ENCODE results near the gene KAT8. TPM values are rescaled to one million over a fixed set of nuclear protein-coding genes. Genes with fewer than 3 reads are reported as not detected.

Gene KAT8
- total RNA-seq, 1 experiment from 2014 or later = 35.1 TPM

GRCh38 chr16:31113121-31114120 lies 4.0 kb upstream of the KAT8 start:
- CTCF ChIA-PET = interaction anchor here (1.7 kb wide), 1 partner anchor 29 kb away, joined by 5 read pairs; no protein-coding TSS in a partner anchor
- BruUV-seq (replicated peaks) = no TSS peak

DNA sequence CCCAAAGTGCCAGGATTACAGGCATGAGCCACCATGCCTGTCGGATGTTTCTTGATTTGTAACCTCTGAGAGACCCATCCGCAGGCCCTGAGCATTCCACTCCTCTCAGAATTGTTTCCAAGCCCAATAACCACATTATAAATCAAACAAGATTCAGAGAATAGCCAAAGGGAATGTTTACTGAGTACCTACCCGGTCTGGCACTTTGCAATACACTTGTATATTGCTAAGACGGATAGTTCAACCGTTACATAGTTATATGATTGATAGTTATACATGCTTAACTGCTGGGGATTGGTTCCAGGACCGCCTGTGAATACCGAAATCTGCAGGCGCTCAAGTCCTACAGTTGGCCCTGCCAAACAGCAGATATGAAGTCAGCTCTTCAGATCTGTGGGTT lies 3.0 kb upstream of the KAT8 start:
- no peak overlapping the region for H2AFZ ChIP-seq (ENCODE audit: low read length)
- no peak overlapping the region for H3K9ac ChIP-seq (ENCODE audit: low read length)
- H3K4me1 ChIP-seq (ENCODE audit: insufficient read depth, low read length) = peaks cover 21% of the 10 kb centered on the region
- H4K20me1 ChIP-seq (ENCODE audit: low read length) = no peaks in the 10 kb centered on the region; the same call in 1 of the 2 replicates
- DNase-seq = no peak
- no peak for ATAC-seq
- H3K79me2 ChIP-seq (ENCODE audit: low read length) = peaks cover 27% of the 10 kb centered on the region
- ChIA-PET POLR2A (ENCODE audit: unreplicated experiment) (interaction anchor here (0.7 kb wide), 1 partner anchor 607 kb away, joined by 4 read pairs; no protein-coding TSS in a partner anchor), CTCF (interaction anchor here (1.7 kb wide), 1 partner anchor 28 kb away, joined by 5 read pairs; no protein-coding TSS in a partner anchor)
- intact Hi-C loops (cut with micrococcal nuclease) = no loop called here
- H3K9me2 ChIP-seq (replicated peaks; ENCODE audit: low read length) = no peaks in the 10 kb centered on the region
- no peaks in the 10 kb centered on the region for H3K9me3 ChIP-seq (ENCODE audit: low read length)
- H3K27ac ChIP-seq (ENCODE audit: low read length) = no peak overlapping the region
- no peaks in the 10 kb centered on the region for H3F3A ChIP-seq (ENCODE audit: low read length, unreplicated experiment)
- H3K36me3 ChIP-seq (ENCODE audit: low read depth, low read length) = peaks cover 9% of the 10 kb centered on the region; the same call in 1 of the 2 replicates
- TF ChIP-seq, protein P1, sequence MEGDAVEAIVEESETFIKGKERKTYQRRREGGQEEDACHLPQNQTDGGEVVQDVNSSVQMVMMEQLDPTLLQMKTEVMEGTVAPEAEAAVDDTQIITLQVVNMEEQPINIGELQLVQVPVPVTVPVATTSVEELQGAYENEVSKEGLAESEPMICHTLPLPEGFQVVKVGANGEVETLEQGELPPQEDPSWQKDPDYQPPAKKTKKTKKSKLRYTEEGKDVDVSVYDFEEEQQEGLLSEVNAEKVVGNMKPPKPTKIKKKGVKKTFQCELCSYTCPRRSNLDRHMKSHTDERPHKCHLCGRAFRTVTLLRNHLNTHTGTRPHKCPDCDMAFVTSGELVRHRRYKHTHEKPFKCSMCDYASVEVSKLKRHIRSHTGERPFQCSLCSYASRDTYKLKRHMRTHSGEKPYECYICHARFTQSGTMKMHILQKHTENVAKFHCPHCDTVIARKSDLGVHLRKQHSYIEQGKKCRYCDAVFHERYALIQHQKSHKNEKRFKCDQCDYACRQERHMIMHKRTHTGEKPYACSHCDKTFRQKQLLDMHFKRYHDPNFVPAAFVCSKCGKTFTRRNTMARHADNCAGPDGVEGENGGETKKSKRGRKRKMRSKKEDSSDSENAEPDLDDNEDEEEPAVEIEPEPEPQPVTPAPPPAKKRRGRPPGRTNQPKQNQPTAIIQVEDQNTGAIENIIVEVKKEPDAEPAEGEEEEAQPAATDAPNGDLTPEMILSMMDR (conservative IDR thresholded peaks at IDR 0.05; ENCODE audit: low read depth, low read length) = no peak
- TF ChIP-seq EZH2phosphoT487 (IDR thresholded peaks at IDR 0.05; ENCODE audit: borderline replicate concordance, low read length) (no peak), EZH2 (IDR thresholded peaks at IDR 0.05; ENCODE audit: low read length, unreplicated experiment) (no peak)
- H3K4me2 ChIP-seq (ENCODE audit: low read length) = no peak overlapping the region
- H3K27me3 ChIP-seq (ENCODE audit: low read length) = no peaks in the 10 kb centered on the region
- no peak overlapping the region for H3K4me3 ChIP-seq (ENCODE audit: low read length)
- no TSS peak for BruUV-seq (replicated peaks)

More at GRCh38 chr16:31113121-31114120, 4.0 kb upstream of the KAT8 start:
- intact Hi-C loops (cut with micrococcal nuclease) = no loop called here
- no peak overlapping the region for H3K4me2 ChIP-seq (ENCODE audit: low read length)
- H3K79me2 ChIP-seq (ENCODE audit: low read length) = peaks cover 24% of the 10 kb centered on the region
- POLR2A ChIA-PET (ENCODE audit: unreplicated experiment) = no interaction called here
- H3K9ac ChIP-seq (ENCODE audit: low read length) = no peak overlapping the region
- no peaks in the 10 kb centered on the region for H3K9me3 ChIP-seq (ENCODE audit: low read length)
- ATAC-seq (no peak), DNase-seq (peak; percentile 36)
- H3K36me3 ChIP-seq (ENCODE audit: low read depth, low read length) = peaks cover 9% of the 10 kb centered on the region; the same call in 1 of the 2 replicates
- no peak overlapping the region for H3K27ac ChIP-seq (ENCODE audit: low read length)
- no peak overlapping the region for H2AFZ ChIP-seq (ENCODE audit: low read length)
- H4K20me1 ChIP-seq (ENCODE audit: low read length) = no peaks in the 10 kb centered on the region; the same call in 1 of the 2 replicates
- TF ChIP-seq EZH2 (IDR thresholded peaks at IDR 0.05; ENCODE audit: low read length, unreplicated experiment) (no peak), EZH2phosphoT487 (IDR thresholded peaks at IDR 0.05; ENCODE audit: borderline replicate concordance, low read length) (no peak)
- TF ChIP-seq, protein P1 (conservative IDR thresholded peaks at IDR 0.05; ENCODE audit: low read depth, low read length) = no peak
- H3K27me3 ChIP-seq (ENCODE audit: low read length) = no peaks in the 10 kb centered on the region
- no peak overlapping the region for H3K4me3 ChIP-seq (ENCODE audit: low read length)
- peaks cover 21% of the 10 kb centered on the region for H3K4me1 ChIP-seq (ENCODE audit: insufficient read depth, low read length)
- no peaks in the 10 kb centered on the region for H3K9me2 ChIP-seq (replicated peaks; ENCODE audit: low read length)
- H3F3A ChIP-seq (ENCODE audit: low read length, unreplicated experiment) = no peaks in the 10 kb centered on the region

Data from PC-3 (cell line).